NT2/D1 (cell line): Measurements from ENCODE around the gene SETD7.

Experiments used
- SUZ12 ChIP-seq: IDR thresholded peaks from 2 replicates; pipeline ENCODE4 v1.6.1; 2011; ENCODE audit not compliant: insufficient read length, insufficient read depth; ENCODE audit errors: extremely low read depth
- YY1 ChIP-seq: IDR thresholded peaks from 2 replicates; pipeline ENCODE4 v1.6.1; 2011; ENCODE audit not compliant: insufficient read length, insufficient read depth
- ZNF274 ChIP-seq: IDR thresholded peaks from 2 replicates; pipeline ENCODE4 v1.6.1; 2011; ENCODE audit warnings: mild to moderate bottlenecking, low read depth, low read length

- TF ChIP-seq YY1 (no peak), SUZ12 (no peak), ZNF274 (no peak)
Measured at GRCh38 chr4:139574641-139575040, 18.6 kb upstream of the SETD7 start.
